ENCODE data around the gene IL17RA. TPM values are rescaled to one million over a fixed set of nuclear protein-coding genes. Genes with fewer than 3 reads are reported as not detected.

The IL17RA gene
- polyA plus RNA-seq, 12 donors = 2.9 to 11.8 (median 4.6) TPM; not detected in 1

DNA sequence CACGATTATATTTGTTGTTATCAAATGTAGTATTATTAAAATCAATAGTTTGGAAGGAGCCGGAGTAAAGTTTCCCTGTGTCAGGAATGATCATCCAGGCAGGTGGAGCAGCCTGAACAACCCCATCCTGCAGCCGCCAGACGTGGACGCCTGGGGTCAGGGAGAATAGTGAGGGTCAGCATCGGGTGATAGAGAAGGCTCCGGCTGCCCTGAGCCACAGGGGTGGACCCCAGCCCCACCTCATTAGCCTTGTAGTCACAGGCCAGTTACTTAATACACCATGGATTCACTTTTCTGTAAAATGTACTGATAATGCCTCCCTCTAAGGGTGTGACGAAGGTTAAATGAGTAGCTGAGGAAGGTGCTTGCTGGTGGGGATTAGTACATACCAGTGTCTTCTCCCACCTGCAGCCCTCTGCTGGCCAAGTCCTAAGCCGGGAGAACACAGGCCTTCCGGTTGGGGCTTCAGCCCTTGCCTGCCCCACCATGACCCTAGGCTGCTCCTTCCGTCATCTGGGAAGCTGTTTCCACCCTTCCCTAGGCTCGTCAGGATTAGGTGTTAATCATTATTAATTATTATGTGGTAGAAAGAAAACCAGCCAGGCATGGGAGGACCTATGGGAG, 21.5 kb downstream of the IL17RA start:
- DNase-seq = no peak

DNA sequence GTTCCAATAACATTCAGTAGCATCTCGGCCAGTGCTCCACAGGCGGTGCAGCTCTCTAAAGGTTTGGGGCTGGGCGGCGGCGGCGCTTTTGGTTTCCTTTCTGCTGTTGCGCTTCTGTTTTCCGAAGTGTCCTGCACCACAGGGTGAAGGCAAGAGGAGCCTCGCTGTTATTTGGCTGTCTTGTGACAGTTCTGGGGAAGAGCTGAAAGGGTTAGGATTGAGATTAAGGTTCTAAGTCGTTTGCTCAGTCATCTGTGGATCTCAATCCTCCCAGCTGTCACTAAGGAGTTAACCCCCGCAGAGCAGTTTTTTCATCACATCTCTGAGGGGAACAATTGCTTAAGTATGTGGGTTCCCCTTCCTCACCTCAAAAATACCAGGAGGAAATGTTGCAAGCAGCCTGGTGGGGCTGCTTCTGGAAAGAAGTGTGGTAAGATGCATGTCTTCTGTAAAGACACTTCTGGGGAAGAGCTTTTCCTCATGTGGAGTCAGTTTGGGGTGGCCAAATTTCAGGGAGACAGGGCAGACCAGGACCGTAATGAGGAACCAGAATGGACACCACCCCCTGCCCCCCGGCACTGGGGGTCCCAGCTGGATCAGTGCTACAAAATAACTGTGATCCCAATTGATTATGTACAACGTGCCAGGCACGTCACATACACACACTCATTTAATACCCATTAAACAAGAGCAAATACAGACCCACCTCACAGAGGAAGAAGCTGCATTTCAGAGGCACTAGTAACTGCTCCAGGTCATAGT, 22.2 kb downstream of the IL17RA start:
- DNase-seq = no peak

DNA sequence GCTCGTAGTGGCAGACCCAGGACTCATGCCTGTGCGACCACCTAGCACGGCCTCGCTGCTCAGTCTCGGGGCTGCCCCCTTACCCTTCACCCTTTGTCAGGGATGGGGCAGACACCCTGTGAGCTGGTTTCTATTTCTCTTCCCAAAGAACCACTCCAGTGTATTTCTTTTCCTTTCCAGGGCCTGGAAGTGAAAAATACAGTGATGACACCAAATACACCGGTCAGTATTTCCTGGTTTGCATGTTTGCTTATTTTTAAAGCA, 22.7 kb downstream of the IL17RA start:
- no peak for DNase-seq

DNA sequence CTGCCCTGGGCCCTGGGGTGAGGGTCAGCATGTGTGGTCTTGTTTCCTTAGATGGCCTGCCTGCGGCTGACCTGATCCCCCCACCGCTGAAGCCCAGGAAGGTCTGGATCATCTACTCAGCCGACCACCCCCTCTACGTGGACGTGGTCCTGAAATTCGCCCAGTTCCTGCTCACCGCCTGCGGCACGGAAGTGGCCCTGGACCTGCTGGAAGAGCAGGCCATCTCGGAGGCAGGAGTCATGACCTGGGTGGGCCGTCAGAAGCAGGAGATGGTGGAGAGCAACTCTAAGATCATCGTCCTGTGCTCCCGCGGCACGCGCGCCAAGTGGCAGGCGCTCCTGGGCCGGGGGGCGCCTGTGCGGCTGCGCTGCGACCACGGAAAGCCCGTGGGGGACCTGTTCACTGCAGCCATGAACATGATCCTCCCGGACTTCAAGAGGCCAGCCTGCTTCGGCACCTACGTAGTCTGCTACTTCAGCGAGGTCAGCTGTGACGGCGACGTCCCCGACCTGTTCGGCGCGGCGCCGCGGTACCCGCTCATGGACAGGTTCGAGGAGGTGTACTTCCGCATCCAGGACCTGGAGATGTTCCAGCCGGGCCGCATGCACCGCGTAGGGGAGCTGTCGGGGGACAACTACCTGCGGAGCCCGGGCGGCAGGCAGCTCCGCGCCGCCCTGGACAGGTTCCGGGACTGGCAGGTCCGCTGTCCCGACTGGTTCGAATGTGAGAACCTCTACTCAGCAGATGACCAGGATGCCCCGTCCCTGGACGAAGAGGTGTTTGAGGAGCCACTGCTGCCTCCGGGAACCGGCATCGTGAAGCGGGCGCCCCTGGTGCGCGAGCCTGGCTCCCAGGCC, 23.7 kb downstream of the IL17RA start:
- no peak for DNase-seq

DNA sequence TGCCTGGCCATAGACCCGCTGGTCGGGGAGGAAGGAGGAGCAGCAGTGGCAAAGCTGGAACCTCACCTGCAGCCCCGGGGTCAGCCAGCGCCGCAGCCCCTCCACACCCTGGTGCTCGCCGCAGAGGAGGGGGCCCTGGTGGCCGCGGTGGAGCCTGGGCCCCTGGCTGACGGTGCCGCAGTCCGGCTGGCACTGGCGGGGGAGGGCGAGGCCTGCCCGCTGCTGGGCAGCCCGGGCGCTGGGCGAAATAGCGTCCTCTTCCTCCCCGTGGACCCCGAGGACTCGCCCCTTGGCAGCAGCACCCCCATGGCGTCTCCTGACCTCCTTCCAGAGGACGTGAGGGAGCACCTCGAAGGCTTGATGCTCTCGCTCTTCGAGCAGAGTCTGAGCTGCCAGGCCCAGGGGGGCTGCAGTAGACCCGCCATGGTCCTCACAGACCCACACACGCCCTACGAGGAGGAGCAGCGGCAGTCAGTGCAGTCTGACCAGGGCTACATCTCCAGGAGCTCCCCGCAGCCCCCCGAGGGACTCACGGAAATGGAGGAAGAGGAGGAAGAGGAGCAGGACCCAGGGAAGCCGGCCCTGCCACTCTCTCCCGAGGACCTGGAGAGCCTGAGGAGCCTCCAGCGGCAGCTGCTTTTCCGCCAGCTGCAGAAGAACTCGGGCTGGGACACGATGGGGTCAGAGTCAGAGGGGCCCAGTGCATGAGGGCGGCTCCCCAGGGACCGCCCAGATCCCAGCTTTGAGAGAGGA, 24.5 kb downstream of the IL17RA start:
- DNase-seq = no peak

DNA sequence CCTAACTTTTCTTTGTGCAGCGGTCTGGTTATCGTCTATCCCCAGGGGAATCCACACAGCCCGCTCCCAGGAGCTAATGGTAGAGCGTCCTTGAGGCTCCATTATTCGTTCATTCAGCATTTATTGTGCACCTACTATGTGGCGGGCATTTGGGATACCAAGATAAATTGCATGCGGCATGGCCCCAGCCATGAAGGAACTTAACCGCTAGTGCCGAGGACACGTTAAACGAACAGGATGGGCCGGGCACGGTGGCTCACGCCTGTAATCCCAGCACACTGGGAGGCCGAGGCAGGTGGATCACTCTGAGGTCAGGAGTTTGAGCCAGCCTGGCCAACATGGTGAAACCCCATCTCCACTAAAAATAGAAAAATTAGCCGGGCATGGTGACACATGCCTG, 25.2 kb downstream of the IL17RA start:
- DNase-seq = no peak

DNA sequence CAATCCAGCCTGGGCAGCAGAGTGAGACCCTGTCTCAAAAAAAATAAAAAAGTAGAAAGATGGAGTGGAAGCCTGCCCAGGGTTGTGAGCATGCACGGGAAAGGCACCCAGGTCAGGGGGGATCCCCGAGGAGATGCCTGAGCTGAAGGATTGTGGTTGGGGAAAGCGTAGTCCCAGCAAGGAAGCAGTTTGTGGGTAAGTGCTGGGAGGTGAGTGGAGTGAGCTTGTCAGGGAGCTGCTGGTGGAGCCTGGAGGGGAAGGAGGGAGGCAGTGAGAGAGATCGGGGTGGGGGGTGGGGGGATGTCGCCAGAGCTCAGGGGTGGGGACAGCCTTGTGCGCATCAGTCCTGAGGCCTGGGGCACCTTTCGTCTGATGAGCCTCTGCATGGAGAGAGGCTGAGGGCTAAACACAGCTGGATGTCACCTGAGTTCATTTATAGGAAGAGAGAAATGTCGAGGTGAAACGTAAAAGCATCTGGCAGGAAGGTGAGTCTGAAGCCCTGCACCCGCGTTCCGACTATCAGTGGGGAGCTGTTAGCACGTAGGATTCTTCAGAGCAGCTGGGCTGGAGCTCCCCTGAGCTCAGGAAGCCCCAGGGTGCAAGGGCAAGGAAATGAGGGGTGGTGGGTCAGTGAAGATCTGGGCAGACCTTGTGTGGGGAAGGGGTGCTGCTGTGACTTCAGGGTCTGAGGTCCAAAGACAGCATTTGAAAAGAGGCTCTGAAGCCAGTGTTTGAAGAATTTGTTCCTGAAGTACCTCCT, 26.2 kb downstream of the IL17RA start:
- no peak for DNase-seq

DNA sequence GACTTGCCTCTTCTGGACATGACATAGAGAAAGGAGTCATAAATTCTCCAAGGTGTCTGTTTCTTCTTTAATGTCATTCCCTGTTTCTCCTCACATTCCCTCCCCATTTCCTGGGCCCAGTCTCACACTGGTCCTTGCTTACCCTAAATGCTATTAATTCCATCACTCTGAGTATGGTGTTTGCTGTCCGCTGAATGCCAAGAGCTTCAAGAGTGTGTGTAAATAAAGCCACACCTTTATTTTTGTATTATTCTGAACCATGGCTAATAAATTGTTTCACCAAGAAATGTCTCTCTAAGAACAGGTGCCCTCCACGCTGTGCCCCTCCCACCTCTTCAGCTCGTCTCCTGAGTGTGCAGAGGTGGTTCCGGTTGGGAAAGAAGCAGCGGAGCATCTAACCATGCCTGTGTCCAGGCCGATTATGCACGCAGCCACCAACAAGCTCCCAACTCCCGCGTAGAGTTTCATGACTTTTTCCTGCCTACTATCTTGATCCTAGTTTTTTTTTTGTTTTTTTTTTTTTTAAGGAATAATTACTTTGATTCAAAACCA, 27.8 kb downstream of the IL17RA start:
- DNase-seq = no peak

DNA sequence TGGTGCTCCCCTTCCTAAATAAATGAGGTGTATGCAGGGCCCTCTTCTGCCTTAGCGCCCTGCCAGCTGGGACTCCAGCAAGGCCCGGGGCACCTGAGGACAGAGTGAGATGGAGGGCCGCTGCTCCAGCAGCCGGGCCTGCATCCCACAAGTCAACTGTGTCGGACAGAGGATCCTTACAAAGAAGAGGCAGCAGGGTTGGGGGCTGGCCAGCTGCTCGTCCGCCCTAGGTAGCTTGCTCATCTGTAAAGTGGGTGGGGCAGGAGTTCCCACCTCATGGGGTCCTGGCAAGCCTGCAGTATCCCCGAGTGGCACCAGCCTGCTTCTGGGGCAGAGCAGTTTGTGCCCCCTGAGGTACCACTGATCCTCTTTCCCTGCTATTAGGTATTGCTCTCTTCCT, 28.8 kb downstream of the IL17RA start:
- no peak for DNase-seq

DNA sequence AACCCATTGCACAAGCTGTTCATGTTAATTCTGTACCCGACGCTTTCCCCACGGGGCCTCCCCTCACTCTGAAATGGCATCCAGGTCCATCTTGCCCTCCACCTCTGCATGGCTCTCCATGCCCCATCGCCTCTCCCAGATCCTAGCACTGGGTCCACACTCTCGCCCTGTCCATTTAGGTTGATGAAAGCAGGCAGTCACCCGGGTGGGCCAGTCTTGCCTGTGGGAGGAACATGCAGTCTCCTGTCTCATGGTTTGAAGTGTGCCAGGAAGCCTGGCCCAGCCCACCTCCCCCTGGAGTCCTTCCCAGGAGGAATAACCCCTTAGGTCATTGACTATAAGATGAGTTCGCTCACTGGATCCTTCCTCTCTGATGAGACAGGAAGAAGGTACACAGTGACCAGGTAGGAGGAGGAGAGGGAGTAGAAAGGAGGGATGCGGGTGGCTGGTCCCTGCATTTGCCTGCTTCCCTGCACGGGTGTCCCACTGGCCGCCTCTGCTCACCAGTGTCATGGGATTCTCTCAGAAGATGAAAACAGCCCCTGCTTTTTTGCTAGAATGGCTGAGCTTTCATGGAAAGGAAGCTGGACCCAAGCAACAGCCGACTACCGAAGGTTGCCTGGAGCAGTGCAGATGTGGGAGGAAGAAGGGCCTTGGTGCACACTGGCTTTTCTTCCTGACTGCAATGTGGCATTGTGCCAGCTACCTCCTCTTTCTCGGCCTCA, 29.5 kb downstream of the IL17RA start:
- DNase-seq = no peak

DNA sequence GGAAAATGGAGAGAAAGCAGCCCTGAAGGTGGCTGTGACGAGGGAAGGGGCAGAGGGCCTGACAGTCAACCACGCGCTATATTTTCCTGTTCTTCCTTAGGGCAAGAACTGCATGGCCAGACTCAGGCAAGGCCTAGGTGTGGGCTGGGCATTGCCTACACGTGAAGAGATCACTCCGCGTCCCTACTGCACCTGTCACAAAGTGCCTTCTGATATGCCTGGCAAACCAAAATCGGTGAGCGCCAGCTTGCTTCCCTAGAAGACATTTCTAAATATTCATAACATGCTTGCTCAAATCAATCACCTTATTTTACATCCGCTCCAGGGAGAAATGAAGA, 30.1 kb downstream of the IL17RA start:
- DNase-seq = no peak

DNA sequence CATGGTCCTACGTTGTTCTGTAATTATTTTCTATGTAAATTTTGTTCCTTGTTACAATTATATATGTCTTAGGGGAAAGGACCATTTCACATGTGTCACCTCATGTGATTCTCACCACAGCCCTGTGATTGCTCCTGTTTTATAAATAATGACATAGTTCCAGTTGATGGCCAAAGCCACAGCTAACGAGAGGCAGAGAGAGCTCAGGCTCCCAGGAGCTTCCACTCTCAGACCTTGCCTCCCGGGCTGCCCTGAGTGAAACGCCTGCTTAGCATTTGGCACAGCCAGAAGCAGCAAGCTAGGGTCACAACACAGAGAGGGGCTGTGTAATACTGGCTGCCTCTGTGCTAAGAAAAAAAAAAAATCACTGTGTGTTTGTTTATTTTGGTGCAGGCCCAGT, 30.4 kb downstream of the IL17RA start:
- DNase-seq = no peak

DNA sequence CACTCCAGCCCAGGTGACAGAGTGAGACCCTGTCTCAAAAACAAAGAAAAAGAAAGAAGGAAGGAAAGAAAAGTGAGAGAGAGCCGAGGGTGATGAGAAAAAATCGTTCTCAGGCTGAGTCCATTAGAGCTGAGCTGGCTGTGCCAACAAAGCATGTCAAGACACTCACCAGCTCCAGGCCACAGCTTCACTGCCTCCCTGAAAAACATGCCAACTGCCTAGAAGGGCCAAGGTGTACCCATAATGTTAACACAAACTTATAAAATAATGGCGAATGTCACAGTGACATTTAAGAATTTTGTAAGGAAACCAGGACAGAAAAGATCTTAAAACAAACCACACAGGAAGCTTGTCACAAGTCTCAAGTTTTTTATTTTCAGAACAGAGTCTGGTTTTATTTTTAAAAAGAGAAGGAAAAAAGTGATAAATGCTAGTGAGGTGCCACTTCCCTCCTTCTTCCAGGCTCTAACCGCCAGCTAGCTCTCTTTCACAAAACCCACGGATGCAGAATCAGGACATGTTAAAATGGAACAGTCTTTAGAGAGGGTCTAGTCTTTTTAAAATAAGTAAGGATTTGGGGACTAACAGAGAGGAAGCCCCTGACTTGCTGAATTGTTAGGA, 31.3 kb downstream of the IL17RA start:
- DNase-seq = no peak

DNA sequence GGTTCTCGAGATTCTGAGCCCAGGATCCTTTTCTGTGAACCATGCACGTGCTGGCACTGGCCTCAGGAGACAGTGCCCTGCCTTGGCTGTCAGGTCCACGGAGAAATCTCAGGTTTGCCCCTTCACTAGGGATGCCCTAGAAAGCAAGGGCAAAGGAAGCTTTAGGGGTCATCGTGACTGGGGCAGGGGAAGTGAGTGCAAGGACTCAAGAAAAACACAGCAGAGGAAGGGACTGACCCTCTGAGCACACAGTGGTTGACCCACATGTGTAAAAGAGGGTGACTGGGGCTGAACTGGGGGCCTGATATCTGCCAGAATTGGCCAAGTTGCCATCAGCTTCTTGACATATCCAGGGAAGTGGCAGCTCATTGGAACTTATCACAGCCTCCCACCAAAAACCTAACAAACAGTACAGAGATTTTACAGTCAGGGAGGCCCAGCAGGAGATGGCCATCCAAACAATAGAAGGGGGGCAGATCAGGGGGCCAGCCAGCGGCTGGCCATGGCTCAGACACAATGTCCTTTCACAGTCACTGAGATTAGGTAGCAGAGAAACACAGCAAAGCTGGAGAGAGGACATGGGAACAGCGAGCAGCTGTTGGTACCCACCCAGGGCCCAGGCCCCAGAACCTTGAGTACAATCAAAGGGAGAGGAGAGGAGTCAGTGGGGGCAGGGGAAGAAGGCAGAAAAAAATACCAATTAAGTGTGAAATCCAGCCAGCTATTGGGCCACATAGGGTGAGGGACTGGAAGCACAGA, 32.0 kb downstream of the IL17RA start:
- no peak for DNase-seq

DNA sequence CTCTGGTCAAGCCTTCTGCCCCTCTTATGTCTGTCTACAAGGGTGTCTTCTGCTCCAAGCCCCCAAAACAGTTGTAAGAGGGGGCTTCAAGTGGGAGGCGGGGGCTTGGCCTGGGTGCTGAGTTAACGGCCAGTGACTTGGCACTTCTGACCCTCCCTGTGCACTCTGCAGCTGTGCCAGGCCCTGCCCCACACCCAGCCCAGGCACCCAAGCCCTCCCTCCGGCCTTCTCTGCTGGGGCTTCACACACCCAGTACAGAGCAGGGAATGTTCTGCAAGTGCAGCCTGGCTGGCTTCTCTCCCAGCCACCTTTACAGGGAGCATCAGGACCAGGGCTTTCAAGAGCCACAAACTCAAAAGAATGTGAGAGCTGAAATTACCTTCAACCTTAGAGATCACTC, 32.6 kb downstream of the IL17RA start:
- DNase-seq = no peak

DNA sequence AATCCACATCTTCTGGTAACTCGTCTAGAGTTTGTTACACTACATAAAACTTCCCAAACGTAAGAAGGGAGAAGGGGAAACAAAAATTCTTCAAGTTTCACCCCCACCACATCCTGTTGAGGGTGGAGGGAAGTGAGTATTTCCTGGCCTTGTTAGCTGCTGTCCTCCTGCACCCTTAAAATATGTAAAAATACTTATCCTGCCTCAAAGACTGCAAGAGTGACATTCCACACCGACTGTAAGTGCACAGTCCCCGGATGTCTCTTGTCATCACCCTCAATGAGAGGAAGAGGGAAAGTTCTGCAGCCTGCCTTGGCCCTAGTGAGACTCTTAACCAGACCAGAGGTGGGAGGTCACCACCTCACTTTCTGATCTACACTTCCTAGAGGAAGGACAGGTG, 33.1 kb downstream of the IL17RA start:
- no peak for DNase-seq

DNA sequence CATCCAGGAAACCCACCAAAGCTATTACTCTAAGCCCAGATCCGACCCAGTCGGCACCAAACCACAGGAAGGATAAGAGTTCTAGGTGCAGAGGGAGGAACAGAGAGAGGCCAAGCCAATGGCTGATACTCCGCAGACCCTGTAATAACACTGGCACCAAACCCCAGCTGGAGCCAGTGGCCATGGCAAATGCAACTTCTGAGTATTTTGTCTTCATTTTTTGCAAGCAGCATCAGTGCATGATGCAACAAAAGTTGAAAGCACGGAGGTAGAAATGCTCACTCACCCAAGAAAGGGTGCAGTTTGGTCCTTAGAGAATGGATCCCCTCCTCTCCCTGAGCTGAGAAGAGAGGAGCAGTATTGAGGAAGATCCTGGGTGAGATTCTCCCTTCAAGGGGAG, 33.5 kb downstream of the IL17RA start:
- no peak for DNase-seq

DNA sequence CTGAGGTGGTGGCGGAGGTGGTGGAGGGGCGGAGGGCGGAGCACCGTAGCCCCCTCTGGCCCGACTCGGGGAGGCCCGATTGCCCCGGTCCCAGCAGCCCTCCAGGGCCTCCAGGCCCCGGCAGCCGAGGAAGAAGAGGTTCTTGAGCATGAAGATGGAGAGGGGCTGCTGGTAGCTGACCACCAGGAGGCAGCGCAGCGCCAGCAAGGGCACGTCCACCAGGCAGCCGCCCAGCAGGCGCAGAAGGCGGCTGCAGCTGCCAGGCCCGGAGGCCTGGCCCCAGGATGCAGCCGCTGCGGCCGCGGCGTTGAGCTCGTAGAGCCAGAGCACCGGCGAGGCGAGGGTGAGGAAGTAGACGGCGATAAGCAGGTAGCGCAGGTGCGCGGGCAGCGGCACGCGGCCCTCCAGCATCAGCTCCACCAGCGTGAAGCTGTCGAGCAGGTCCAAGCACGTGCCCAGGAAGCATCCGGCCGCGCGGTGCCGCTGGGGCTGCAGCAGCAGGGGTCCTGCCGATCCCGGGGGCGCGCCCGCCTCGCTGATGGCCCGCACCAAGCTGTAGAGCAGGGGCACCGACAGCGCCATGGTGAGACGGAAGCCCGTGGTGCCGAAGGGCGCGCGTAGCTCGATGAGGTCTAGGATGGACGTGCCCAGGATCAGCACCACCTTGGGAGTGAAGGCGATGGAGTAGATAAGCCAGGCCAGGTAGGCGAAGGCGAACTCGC, 34.8 kb downstream of the IL17RA start:
- DNase-seq = no peak

DNA sequence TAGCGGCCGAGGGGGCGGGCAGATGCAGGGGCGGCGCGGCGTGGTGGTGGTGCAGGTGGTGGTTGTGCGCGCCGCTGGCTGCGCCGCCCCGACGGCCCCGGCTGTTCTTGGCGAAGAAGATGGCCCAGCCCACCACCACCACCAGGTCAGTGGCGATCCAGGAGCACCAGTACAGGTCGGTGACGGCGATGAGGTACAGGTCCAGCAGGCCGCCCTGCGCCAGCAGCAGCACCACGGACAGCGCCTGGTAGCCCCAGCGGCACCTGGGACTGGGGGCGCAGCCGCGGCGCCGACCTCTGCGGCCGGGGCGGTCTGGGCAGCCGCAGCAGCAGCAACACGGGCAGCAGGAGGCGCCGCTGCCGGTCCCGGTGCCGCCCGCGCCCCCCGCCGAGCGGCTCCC, 35.5 kb downstream of the IL17RA start:
- DNase-seq = peak; percentile 67

Data from muscle of arm (tissue), 12 donors.